HG02610 (cell line): Measurements from ENCODE around the gene PSMB7.

Experiments used
- ATAC-seq: cut with Tn5 transposase; IDR thresholded peaks from one replicate; pipeline ENCODE4 v1.9.1; 2021; ENCODE audit warnings: mild to moderate bottlenecking, moderate library complexity; ENCODE audit not compliant: unreplicated experiment

PSMB7 gene

GRCh38 chr9:124384846-124385245 is 30.4 kb downstream of the PSMB7 start:
- no peak for ATAC-seq

- no peak for ATAC-seq
Observed at GRCh38 chr9:124384210-124384609, 31.0 kb downstream of the PSMB7 start.

GRCh38 chr9:124381170-124381945 is 33.9 kb downstream of the PSMB7 start:
- no peak for ATAC-seq

GRCh38 chr9:124377551-124378406 is 37.5 kb downstream of the PSMB7 start:
- no peak for ATAC-seq

GRCh38 chr9:124376329-124376728 is 38.9 kb downstream of the PSMB7 start:
- no peak for ATAC-seq

GRCh38 chr9:124375726-124376125 is 39.5 kb downstream of the PSMB7 start:
- ATAC-seq = no peak

- ATAC-seq = no peak
Observed at GRCh38 chr9:124373851-124374250, 41.4 kb downstream of the PSMB7 start.

GRCh38 chr9:124373386-124373785 is 41.9 kb downstream of the PSMB7 start:
- ATAC-seq = no peak

GRCh38 chr9:124372038-124372437 is 43.2 kb downstream of the PSMB7 start:
- ATAC-seq = no peak

- no peak for ATAC-seq
Observed at GRCh38 chr9:124370896-124371582, 44.2 kb downstream of the PSMB7 start.

- ATAC-seq = no peak
Observed at GRCh38 chr9:124369231-124369797, 45.9 kb downstream of the PSMB7 start.

GRCh38 chr9:124368692-124369091 is 46.5 kb downstream of the PSMB7 start:
- ATAC-seq = no peak

- ATAC-seq = no peak
Observed at GRCh38 chr9:124366476-124367220, 48.6 kb downstream of the PSMB7 start.

GRCh38 chr9:124365036-124365435 is 50.2 kb downstream of the PSMB7 start:
- ATAC-seq = no peak

GRCh38 chr9:124364141-124364540 is 51.1 kb downstream of the PSMB7 start:
- ATAC-seq = no peak

- ATAC-seq = no peak
Observed at GRCh38 chr9:124363326-124364096, 51.7 kb downstream of the PSMB7 start.

GRCh38 chr9:124361128-124361527 is 54.1 kb downstream of the PSMB7 start:
- no peak for ATAC-seq

- ATAC-seq = no peak
Observed at GRCh38 chr9:124359855-124360678, 55.2 kb downstream of the PSMB7 start.

GRCh38 chr9:124359426-124359825 is 55.8 kb downstream of the PSMB7 start:
- no peak for ATAC-seq
